GM19395 (cell line): ENCODE results near the gene DGKG.

ENCODE experiments used
- ATAC-seq: cut with Tn5 transposase; IDR thresholded peaks from one replicate; pipeline ENCODE4 v1.9.1; 2021; ENCODE audit warnings: mild to moderate bottlenecking, moderate library complexity; ENCODE audit not compliant: unreplicated experiment

The DGKG gene

GRCh38 chr3:186181901-186182300, 180.1 kb downstream of the DGKG start:
- ATAC-seq: no peak

- no peak for ATAC-seq
These were observed 181.0 kb downstream of the DGKG start for GRCh38 chr3:186180891-186181481.

- no peak for ATAC-seq
These were observed 181.9 kb downstream of the DGKG start for GRCh38 chr3:186180151-186180550.

DNA sequence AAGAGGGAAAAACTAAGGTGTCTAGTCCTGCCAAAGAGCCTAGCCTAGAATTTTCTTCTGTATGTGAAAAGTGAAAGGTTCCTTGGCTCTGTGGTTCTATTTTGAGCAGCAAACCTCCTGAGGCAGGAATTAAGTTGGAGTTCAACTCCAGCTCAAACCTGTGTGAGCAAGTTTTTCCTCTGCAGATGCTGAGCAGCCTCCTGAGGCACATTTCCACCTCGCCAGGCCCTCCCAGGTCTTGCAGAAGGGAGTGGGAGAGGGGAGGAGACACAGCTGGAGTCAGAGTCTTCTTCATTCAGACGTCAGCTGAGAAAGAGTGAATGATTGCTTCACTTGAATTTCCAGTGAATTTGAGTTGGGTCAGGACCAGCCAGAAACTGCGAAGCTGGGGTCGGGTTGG, 183.6 kb downstream of the DGKG start:
- no peak for ATAC-seq

- no peak for ATAC-seq
These were observed 185.6 kb downstream of the DGKG start for GRCh38 chr3:186176373-186176990.

DNA sequence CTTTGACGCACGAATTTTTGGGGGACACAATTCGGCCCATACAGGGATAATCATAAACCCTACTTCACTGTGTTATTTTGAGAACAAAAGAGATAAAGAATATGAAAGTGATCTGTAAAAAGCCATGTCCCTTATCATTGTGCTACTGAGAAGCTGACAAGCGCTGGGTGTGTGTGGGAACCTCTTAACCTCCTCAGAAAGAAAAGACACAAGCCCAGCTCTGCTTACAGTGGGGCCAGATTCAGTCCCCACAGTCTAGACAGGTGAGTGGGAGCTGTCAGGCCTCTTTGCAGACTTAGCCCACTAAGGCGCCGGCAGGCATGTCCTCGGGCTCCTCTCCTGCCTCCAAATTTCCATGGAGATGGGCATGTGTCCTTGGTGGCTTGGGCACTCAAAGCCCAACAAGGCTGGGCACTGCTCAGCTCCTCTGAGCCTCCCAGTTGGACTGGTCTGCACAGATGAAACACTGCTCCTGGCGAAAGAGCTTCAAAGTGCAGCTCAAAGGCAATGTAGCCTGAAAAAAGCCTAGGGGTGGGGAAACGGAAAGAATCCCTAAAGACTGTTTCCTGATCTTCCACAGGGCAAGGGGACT, 188.7 kb downstream of the DGKG start:
- no peak for ATAC-seq

GRCh38 chr3:186172353-186172752, 189.7 kb downstream of the DGKG start:
- no peak for ATAC-seq

GRCh38 chr3:186171521-186171920, 190.5 kb downstream of the DGKG start:
- no peak for ATAC-seq

GRCh38 chr3:186170516-186170915, 191.5 kb downstream of the DGKG start:
- no peak for ATAC-seq

DNA sequence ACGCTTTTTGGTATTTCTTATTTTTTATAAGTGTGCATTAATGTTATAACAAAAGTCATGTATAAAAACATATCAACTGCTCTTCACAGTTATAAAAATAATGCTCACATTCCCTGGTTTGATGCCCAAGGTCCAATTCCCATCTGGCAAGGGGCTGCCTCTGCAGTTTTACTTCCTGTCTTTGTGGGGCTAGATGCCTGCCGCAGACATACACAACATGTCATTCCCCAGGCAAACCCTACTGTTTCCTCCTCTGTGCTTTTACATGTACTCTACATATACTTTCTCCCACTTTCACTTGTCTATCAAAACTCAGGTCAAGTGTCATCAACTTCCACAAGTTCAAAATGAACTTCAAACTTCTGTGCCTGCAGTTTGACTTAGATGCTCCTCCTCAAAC, 192.7 kb downstream of the DGKG start:
- ATAC-seq: no peak

DNA sequence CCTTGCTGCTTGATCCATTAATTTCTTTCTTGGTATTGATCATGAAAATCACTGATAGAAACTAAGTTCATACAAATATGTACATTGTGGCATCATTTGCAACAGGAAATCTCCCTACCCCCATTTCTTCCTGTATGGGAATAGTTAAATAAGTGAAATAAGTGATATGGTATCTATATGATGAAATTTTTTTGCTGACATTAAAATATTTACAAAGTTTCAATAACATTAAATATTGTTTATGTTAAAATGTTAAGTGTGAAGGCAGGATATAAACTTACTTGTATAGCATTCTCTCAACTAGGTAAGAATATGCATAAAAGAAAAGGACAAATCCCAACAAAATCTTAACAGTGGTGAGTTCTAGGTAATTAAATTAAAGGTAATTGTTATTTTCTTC, 193.1 kb downstream of the DGKG start:
- ATAC-seq: no peak

GRCh38 chr3:186167646-186168395, 194.2 kb downstream of the DGKG start:
- ATAC-seq: no peak

DNA sequence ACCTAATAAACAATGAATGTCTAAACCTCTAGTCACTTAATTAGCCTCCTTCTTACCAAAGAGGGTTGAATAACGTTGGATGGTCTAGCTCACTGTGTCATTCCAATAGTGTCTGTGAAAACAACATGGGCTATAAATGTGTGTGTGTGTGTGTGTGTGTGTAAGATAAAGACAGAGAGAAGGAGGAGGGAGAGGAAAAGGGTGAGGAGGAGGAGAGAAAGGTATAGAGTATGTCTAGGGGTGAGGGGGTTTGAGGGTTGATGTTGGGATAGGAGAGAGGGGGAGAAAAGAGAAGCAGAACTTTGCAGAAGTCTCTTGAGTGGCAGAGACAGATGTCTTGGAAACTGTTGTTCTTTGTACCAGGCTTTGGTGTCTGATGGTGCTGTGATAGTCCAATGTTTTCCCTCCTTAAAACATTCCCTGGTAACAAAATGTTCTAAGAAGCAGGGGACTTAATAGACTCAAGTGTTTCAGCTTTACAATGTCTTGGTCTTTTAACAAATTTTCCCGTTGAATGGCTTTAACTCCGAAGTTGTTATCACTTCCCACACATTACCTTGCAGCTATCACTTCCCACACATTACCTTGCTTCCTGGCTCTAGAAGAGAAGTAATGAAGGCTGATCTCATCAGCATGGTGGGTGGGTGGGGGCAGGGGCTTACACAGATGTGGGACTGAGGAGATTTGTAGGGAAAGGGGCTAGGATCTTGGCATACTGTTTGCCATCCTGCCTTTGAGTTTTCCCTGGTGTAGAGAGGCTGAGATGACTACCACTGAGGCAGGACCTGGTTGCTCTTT, 195.3 kb downstream of the DGKG start:
- no peak for ATAC-seq

GRCh38 chr3:186166036-186166435, 196.0 kb downstream of the DGKG start:
- no peak for ATAC-seq

DNA sequence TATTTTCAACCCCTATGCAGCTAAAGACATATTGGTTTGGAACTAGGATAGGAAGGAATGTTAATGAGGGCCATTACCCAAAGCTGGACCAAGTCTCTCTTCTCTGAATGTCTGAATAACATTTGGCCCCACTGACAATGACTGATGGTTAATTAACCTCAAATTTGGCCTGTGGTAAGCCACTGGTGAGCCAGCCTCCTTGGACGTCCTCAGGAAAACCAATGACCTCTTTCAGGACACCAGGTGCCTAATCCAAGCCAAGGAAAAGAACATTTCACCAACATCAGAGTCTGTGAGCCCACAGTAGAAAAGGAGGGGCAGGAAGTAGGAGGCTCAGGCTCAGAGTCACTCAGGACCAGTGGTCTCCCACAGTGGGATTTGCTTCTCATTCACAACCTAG, 196.7 kb downstream of the DGKG start:
- ATAC-seq: no peak

DNA sequence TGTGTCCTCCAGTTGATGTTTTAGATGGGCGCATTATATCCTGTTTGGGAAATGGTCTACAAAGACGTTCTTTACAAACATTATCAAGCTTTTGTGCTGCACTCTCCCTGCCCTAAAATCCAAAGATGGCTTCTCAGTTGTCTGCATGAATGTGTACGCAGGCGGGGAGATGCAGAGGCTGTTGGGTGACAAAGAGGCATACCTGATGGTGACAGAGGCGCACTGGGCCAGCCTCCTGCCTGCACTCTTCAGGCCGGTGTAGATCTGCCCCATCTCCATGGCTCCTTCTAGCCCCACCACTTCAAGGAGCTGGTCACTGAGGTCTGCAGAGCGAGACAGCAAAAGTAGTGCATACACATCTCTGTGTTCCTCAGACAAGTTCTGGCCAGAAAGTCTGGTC, 197.3 kb downstream of the DGKG start:
- ATAC-seq: no peak

DNA sequence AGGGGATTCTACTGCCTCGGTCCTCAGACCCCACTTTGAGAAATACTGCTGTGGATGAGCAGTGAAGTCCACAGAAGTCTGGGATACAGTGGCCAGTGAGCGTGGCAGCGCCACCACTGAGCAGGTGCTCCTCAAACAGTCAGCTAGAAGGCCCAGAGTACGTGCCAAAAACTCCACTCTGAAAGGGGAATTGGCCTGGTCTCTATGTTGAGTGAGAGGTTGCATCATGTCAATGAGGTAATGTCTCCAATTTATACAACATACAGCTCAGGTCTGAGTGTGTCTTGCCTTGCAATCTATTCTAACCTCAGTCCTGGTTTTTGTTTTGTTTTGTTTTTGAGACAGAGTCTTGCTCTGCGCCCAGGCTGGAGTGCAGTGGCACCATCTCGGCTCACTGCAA, 199.8 kb downstream of the DGKG start:
- ATAC-seq: no peak

- no peak for ATAC-seq
These were observed 201.3 kb downstream of the DGKG start for GRCh38 chr3:186160691-186161243.

- ATAC-seq: no peak
These were observed 207.4 kb downstream of the DGKG start for GRCh38 chr3:186154641-186155040.

DNA sequence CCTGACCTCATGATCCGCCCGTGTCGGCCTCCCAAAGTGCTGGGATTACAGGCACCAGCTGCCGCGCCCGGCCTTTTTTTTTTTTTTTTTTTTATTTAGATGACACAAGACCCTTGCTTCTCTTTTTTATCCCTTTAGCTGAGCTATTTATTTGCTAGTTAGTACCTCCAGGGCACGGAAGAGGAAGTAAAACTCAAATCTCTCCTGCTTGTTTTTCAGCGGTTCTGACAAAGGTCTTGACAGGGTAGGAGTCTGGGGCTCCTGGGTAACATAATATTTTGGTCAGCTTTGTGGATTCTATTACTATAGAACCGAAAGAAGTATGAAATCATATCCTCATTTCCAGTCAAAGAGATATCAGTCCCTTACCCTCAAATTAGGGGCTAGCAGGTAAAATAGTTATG, 209.1 kb downstream of the DGKG start:
- ATAC-seq: peak; percentile 89

DNA sequence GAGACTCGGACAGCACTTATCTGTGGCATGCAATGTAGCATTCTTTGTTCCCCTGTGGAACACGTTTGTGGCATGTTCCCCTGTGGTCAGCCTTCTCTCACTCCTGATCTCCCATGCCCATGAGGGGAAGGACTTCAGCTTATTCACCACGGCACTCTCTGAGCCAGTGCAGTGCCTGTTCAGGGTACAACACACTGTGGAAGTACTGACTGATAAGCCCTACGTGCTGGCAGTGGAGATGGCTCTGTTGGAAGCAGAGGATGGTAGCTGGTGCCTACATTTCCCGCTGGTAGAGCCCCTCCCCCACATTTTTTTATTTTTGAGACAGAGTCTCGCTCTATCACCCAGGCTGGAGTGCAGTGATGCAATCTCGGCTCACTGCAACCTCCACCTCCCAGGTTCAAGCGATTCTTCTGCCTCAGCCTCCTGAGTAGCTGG, 209.7 kb downstream of the DGKG start:
- peak; percentile 32 for ATAC-seq
